Kidney (tissue), 14 donors: ENCODE data around the gene ANKRD29. TPM values are rescaled to one million over a fixed set of nuclear protein-coding genes. Genes with fewer than 3 reads are reported as not detected.
A peak's percentile ranks its signal among the peaks of the same experiment; 100 is the strongest.

Source experiments
- DNase-seq, 5 donors: peaks; one replicate each; pipeline ENCODE4 v3.0.0-alpha.2; 2013 to 2020
- FAIRE-seq: peaks from 2 replicates; lab custom pipeline; 2012; peaks lifted over from hg19 to GRCh38; lab: Jason Lieb, UNC
- H3K27ac ChIP-seq, 2 donors: one replicate each; pipeline ENCODE4 v1.7.0; 2013; ENCODE audit warnings: low read depth in 2 of 2, low read length in 2 of 2, inconsistent platforms in 1 of 2
- H3K27me3 ChIP-seq: one replicate; pipeline ENCODE4 v1.7.1; 2013; ENCODE audit warnings: low read length, inconsistent platforms; ENCODE audit not compliant: control insufficient read depth, insufficient read depth
- H3K36me3 ChIP-seq, 3 donors: one replicate each; pipeline versions ENCODE4 v1.7.0 to v1.7.1; 2013; ENCODE audit warnings: low read length in 3 of 3, control low read depth in 1 of 3, inconsistent platforms in 1 of 3; ENCODE audit not compliant: insufficient read depth in 3 of 3, control insufficient read depth in 2 of 3
- H3K4me1 ChIP-seq, 3 donors: one replicate each; pipeline versions ENCODE4 v1.7.0 to v1.7.1; 2013; ENCODE audit warnings: low read length in 3 of 3, inconsistent platforms in 1 of 3, low read depth in 1 of 3; ENCODE audit not compliant: control insufficient read depth in 2 of 3, insufficient read depth in 2 of 3
- H3K4me3 ChIP-seq, 3 donors: one replicate each; pipeline versions ENCODE4 v1.7.0 to v1.8.1; 2013; ENCODE audit warnings: low read length in 3 of 3, control low read depth in 1 of 3, inconsistent platforms in 1 of 3
- H3K9ac ChIP-seq, 3 donors: one replicate each; pipeline versions ENCODE4 v1.7.0 to v1.7.1; 2013; ENCODE audit warnings: low read length in 3 of 3, control low read depth in 1 of 3, inconsistent platforms in 1 of 3
- H3K9me3 ChIP-seq, 3 donors: one replicate each; pipeline versions ENCODE4 v1.7.0 to v1.7.1; 2013; ENCODE audit warnings: low read length in 3 of 3, control low read depth in 1 of 3, inconsistent platforms in 1 of 3; ENCODE audit not compliant: control insufficient read depth in 2 of 3, insufficient read depth in 1 of 3
- CTCF ChIP-seq: IDR thresholded peaks from 3 replicates; pipeline ENCODE4 v1.5.1; 2012; ENCODE audit warnings: mild to moderate bottlenecking, moderate library complexity, borderline replicate concordance; ENCODE audit not compliant: insufficient read depth; ENCODE audit errors: extremely low read depth
- intact Hi-C: fragments of 100-400 bp; cut with DNase I; formaldehyde crosslinking; loops from one replicate; pipeline ENCODE4 v1.11.1; 2022
- polyA plus RNA-seq: library from polyadenylated mRNA; stranded (reverse); fragments of 350-450 nt; fragmentation: Illumina TruSeq; extraction: RNeasy Lipid Tissue Mini Kit (QIAGEN cat#74804); gene quantifications from one replicate; pipeline ENCODE4 v1.2.3, GENCODE V29; 2014; ENCODE audit warnings: low read depth, low replicate concordance; ENCODE audit not compliant: insufficient read depth
- total RNA-seq: library from RNA; stranded (reverse); fragmentation: NEBNext Ultra II Directional; extraction: Animal tissue kit (Norgen Biotek cat#: 25700); gene quantifications from one replicate; pipeline ENCODE4 v1.2.1, GENCODE V29; 2021
- donor health status: control.
- donor health status: control.
- donor health status: control.
- donor health status: control.
- donor health status: control.
- donor health status: DM: yes; HTN: yes; CAD: no.
- donor health status: Normal renal cell carcinoma (clear cell type).

Gene ANKRD29
- total and polyA plus RNA-seq, 2 donors from 2014 or later, result 4.9 to 5.2 TPM

DNA sequence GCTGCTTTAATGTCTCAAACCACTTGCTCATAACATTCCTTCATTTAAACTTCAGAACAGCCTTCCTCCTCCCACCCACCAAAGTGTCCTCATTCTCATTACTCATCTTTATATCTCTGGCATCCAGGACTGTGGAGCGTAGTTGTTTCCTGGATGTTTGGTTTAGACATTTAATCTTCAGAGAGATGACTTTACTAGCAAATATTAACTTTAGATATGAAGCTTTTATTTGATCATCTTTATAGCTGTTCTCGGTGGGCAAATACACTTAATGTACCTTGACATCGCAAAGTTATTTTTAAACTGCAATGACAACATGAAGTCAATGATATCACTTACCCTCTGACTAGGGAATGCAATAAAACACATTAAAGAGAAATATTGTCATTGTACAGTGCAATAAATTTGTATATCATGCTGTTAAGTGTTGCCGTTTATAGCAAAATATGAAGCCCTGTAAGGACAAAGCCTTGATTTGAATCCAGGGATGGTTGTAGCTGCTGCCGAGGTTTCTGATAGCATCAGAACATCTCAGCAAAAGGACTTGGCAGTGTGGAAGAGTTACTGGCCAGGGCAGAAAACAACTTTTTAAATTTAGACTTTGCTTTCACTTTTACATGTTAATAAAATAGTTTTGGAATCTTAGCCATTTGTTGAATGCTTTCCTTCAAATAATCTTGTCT lies 21.9 kb upstream of the ANKRD29 start:
- Histone ChIP-seq H3K9ac (no peak overlapping the region), H3K27ac (no peak overlapping the region), H3K4me1 (peaks cover 0 to 5% (median 0%) of the 10 kb centered on the region in 3 donors), H3K9me3 (no peaks in the 10 kb centered on the region), H3K36me3 (no peaks in the 10 kb centered on the region), H3K4me3 (no peak overlapping the region), H3K27me3 (peaks cover 5% of the 10 kb centered on the region)
- DNase-seq (peak in 2 of 5 donors; percentile 29 to 43), FAIRE-seq (no peak)
- intact Hi-C loops, result no loop called here
- no peak for TF ChIP-seq CTCF

DNA sequence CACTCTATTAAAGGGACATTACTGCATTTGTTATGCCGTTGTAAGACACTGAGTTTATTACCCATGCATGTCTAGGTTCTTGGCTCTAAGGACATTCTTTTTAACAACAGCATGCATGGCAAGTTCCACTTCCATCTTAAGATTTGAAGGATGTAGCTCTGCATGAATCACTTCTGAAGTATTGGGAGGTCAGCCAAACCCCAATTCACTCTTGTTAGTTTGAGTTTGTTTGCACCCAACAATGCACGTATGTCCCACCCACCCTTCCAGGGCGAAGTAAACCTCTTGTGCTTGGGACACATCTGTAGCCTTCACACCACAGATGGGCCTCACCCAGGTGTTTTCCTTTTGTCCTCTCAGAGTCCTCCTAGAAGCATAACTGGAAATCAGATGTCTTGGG lies 21.0 kb upstream of the ANKRD29 start:
- DNase-seq, result no peak
- peaks cover under 1% of the 10 kb centered on the region for H3K27me3 ChIP-seq
- H3K27ac ChIP-seq, result no peak overlapping the region
- H3K9me3 ChIP-seq, result no peaks in the 10 kb centered on the region
- no peaks in the 10 kb centered on the region for H3K36me3 ChIP-seq
- intact Hi-C loops, result no loop called here
- H3K9ac ChIP-seq, result no peak overlapping the region
- H3K4me3 ChIP-seq, result no peak overlapping the region
- H3K4me1 ChIP-seq, result no peaks in the 10 kb centered on the region
- FAIRE-seq, result no peak
- no peak for TF ChIP-seq CTCF

GRCh38 chr18:23683155-23683554 lies 20.4 kb upstream of the ANKRD29 start:
- DNase-seq (no peak), FAIRE-seq (no peak)
- Histone ChIP-seq H3K36me3 (no peaks in the 10 kb centered on the region), H3K9me3 (no peaks in the 10 kb centered on the region), H3K27me3 (no peaks in the 10 kb centered on the region), H3K4me3 (no peak overlapping the region), H3K9ac (no peak overlapping the region), H3K27ac (no peak overlapping the region), H3K4me1 (no peaks in the 10 kb centered on the region)
- intact Hi-C loops, result no loop called here
- no peak for TF ChIP-seq CTCF
